GM18507 (cell line): Measurements from ENCODE around the gene RCC2.

Experiments
- DNase-seq: peaks from one replicate; pipeline ENCODE4 v3.0.0; 2011; ENCODE audit warnings: low read depth; ENCODE audit not compliant: insufficient read length; ENCODE audit errors: extremely low spot score
- FAIRE-seq: peaks from 2 replicates; lab custom pipeline; 2011; peaks lifted over from hg19 to GRCh38; lab: Jason Lieb, UNC

RCC2 gene

GRCh38 chr1:17397910-17398695, 41.4 kb downstream of the RCC2 start:
- FAIRE-seq (no peak), DNase-seq (no peak)

GRCh38 chr1:17393230-17393629, 46.2 kb downstream of the RCC2 start:
- DNase-seq (no peak), FAIRE-seq (no peak)

- FAIRE-seq (no peak), DNase-seq (no peak)
Observed at GRCh38 chr1:17392199-17392740, 47.2 kb downstream of the RCC2 start.

GRCh38 chr1:17381161-17381560, 58.3 kb downstream of the RCC2 start:
- no peak for FAIRE-seq
- DNase-seq, result no peak

- FAIRE-seq (no peak), DNase-seq (no peak)
Observed at GRCh38 chr1:17377325-17377953, 62.0 kb downstream of the RCC2 start.

GRCh38 chr1:17375651-17376050, 63.8 kb downstream of the RCC2 start:
- FAIRE-seq, result no peak

GRCh38 chr1:17372955-17373354, 66.5 kb downstream of the RCC2 start:
- FAIRE-seq (no peak), DNase-seq (no peak)

More at GRCh38 chr1:17375651-17376050, 63.8 kb downstream of the RCC2 start:
- DNase-seq, result no peak

- FAIRE-seq (no peak), DNase-seq (no peak)
Observed at GRCh38 chr1:17371896-17372295, 67.6 kb downstream of the RCC2 start, which contains the start of gene PADI6. Gene PADI6 (plus strand): TSS chr1:17372196. CDS start chr1:17372246, 50 bp downstream.

- DNase-seq (no peak), FAIRE-seq (no peak)
Observed at GRCh38 chr1:17370618-17371017, 68.9 kb downstream of the RCC2 start.

- no peak for FAIRE-seq
- DNase-seq, result no peak
Observed at GRCh38 chr1:17369466-17369865, 70.0 kb downstream of the RCC2 start.

- DNase-seq (no peak), FAIRE-seq (no peak)
Observed at GRCh38 chr1:17365293-17365692, 74.2 kb downstream of the RCC2 start.

GRCh38 chr1:17363771-17364170, 75.7 kb downstream of the RCC2 start:
- FAIRE-seq (no peak), DNase-seq (no peak)

GRCh38 chr1:17363351-17363750, 76.1 kb downstream of the RCC2 start:
- no peak for DNase-seq
- FAIRE-seq, result no peak

- DNase-seq (no peak), FAIRE-seq (no peak)
Observed at GRCh38 chr1:17361687-17362086, 77.8 kb downstream of the RCC2 start.

- FAIRE-seq (no peak), DNase-seq (no peak)
Observed at GRCh38 chr1:17360272-17360956, 79.1 kb downstream of the RCC2 start.

GRCh38 chr1:17359808-17360207, 79.7 kb downstream of the RCC2 start:
- no peak for DNase-seq
- no peak for FAIRE-seq

- FAIRE-seq, result no peak
- no peak for DNase-seq
Observed at GRCh38 chr1:17359031-17359430, 80.4 kb downstream of the RCC2 start.

- DNase-seq (no peak), FAIRE-seq (no peak)
Observed at GRCh38 chr1:17358557-17358956, 80.9 kb downstream of the RCC2 start.
